Measurements from ENCODE around the gene RGS11. TPM values are rescaled to one million over a fixed set of nuclear protein-coding genes. Genes with fewer than 3 reads are reported as not detected.

The RGS11 gene
- total RNA-seq, 3 donors from 2014 or later, result 3.1 to 7.5 (median 5.9) TPM

DNA sequence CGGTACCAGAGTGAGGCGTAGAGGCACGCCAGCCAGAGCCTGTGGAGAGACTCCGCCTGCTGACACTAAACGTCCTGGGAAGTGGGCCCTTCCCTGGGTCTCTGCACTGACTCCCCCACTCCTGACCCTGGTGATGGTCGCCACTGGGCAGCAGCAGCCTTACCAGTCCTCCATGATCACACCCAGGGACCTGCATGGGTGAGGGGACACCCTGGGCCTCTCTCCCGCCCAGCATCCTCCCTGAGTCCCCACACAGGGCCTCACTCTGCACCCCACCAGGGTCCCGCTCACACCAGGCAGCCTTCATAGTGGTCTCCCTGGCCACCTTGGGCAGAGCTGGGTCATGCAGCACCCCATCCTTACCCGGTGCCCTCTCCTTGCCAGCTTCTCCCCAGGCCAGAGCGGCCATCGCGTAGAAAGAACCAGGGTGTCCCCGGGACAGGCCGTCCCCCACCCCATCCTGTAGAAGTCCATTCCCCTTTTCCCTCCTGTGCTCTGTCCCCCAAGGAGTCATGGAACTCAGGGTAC is 10.7 kb downstream of the RGS11 start:
- Histone ChIP-seq H3K4me3 (no peak overlapping the region), H3K27ac (no peak overlapping the region), H3K27me3 (no peaks in the 10 kb centered on the region), H3K4me1 (no peaks in the 10 kb centered on the region), H3K9me3 (no peaks in the 10 kb centered on the region), H3K36me3 (peaks cover 14% of the 10 kb centered on the region)
- no peak for DNase-seq (ENCODE audit: low spot score in 2 of 2)
- TF ChIP-seq POLR2A (IDR thresholded peaks at IDR 0.05), result no peak
- intact Hi-C loops (cut with DNase I; ENCODE audit: low total_unique reads), result no loop called here

- Histone ChIP-seq H3K4me1 (no peaks in the 10 kb centered on the region), H3K4me3 (no peak overlapping the region), H3K9me3 (no peaks in the 10 kb centered on the region), H3K27ac (no peak overlapping the region), H3K36me3 (peaks cover 19% of the 10 kb centered on the region), H3K27me3 (no peaks in the 10 kb centered on the region)
- TF ChIP-seq CTCF (IDR thresholded peaks at IDR 0.05) (no peak), POLR2A (IDR thresholded peaks at IDR 0.05) (no peak), POLR2AphosphoS5 (IDR thresholded peaks at IDR 0.05) (no peak)
- DNase-seq (ENCODE audit: low spot score in 2 of 2), result no peak
- intact Hi-C loops (cut with DNase I; ENCODE audit: low total_unique reads), result no loop called here
Observed at GRCh38 chr16:264440-264951, 11.2 kb downstream of the RGS11 start.

DNA sequence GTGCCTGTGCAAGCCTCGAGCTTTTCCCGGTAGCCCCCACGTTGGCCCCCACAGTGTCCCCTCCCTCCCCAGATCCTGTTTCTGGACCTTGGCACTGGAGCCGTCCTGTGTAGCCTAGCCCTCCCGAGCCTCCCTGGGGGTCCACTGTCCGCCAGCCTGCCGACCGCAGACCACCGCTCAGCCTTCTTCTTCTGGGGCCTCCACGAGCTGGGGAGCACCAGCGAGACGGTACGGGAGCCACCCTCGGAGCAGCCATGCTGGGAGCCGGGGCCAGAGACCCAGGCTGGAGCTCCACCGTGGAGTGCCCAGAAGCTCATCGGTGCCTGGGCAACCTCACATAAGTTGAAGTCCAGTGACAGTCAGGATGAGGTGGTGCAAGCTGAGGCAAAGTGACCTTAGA is 11.8 kb downstream of the RGS11 start:
- Histone ChIP-seq H3K36me3 (peaks cover 19% of the 10 kb centered on the region), H3K9me3 (no peaks in the 10 kb centered on the region), H3K27me3 (no peaks in the 10 kb centered on the region), H3K4me1 (no peaks in the 10 kb centered on the region), H3K27ac (no peak overlapping the region), H3K4me3 (no peak overlapping the region)
- no peak for TF ChIP-seq POLR2A (IDR thresholded peaks at IDR 0.05)
- no peak for TF ChIP-seq POLR2AphosphoS5 (IDR thresholded peaks at IDR 0.05)
- no peak for TF ChIP-seq CTCF (IDR thresholded peaks at IDR 0.05)
- no peak for DNase-seq (ENCODE audit: low spot score in 2 of 2)
- intact Hi-C loops (cut with DNase I; ENCODE audit: low total_unique reads), result no loop called here

GRCh38 chr16:263182-263774 is 12.5 kb downstream of the RGS11 start:
- no peaks in the 10 kb centered on the region for H3K9me3 ChIP-seq
- TF ChIP-seq POLR2A (IDR thresholded peaks at IDR 0.05), result no peak
- no peak for TF ChIP-seq POLR2AphosphoS5 (IDR thresholded peaks at IDR 0.05)
- TF ChIP-seq CTCF (IDR thresholded peaks at IDR 0.05), result no peak
- DNase-seq (ENCODE audit: low spot score in 2 of 2), result no peak
- H3K4me1 ChIP-seq, result no peaks in the 10 kb centered on the region
- intact Hi-C loops (cut with DNase I; ENCODE audit: low total_unique reads), result no loop called here
- H3K36me3 ChIP-seq, result peaks cover 19% of the 10 kb centered on the region
- no peaks in the 10 kb centered on the region for H3K27me3 ChIP-seq
- no peak overlapping the region for H3K27ac ChIP-seq
- no peak overlapping the region for H3K4me3 ChIP-seq

- Histone ChIP-seq H3K9me3 (no peaks in the 10 kb centered on the region), H3K4me3 (no peak overlapping the region), H3K36me3 (peaks cover 19% of the 10 kb centered on the region), H3K4me1 (no peaks in the 10 kb centered on the region), H3K27ac (no peak overlapping the region), H3K27me3 (no peaks in the 10 kb centered on the region)
- TF ChIP-seq CTCF (IDR thresholded peaks at IDR 0.05), result no peak
- TF ChIP-seq POLR2A (IDR thresholded peaks at IDR 0.05), result no peak
- no peak for TF ChIP-seq POLR2AphosphoS5 (IDR thresholded peaks at IDR 0.05)
- intact Hi-C loops (cut with DNase I; ENCODE audit: low total_unique reads), result no loop called here
- no peak for DNase-seq (ENCODE audit: low spot score in 2 of 2)
Observed at GRCh38 chr16:262121-262745, 13.5 kb downstream of the RGS11 start.

Measured in breast epithelium (tissue), 4 donors.